GM20431 (cell line): Measurements from ENCODE around the gene EDRF1.

Experiments used
- in situ Hi-C: fragments of 300-500 bp; cut with MseI, MboI; formaldehyde crosslinking; loops from one replicate; pipeline ENCODE4 v1.15.0; 2020; ENCODE audit warnings: low sequenced_read_pairs; ENCODE audit not compliant: unreplicated experiment

Gene EDRF1

GRCh38 chr10:125756853-125757487, 37.5 kb downstream of the EDRF1 start:
- in situ Hi-C loops: no loop called here

- in situ Hi-C loops: no loop called here
These were observed 38.2 kb downstream of the EDRF1 start for GRCh38 chr10:125757742-125758141.

- in situ Hi-C loops: no loop called here
These were observed 42.5 kb downstream of the EDRF1 start for GRCh38 chr10:125761961-125762360.

GRCh38 chr10:125762692-125763648, 43.5 kb downstream of the EDRF1 start:
- in situ Hi-C loops: no loop called here

- in situ Hi-C loops: no loop called here
These were observed 46.3 kb downstream of the EDRF1 start for GRCh38 chr10:125765835-125766234.

GRCh38 chr10:125766511-125766910, 47.0 kb downstream of the EDRF1 start:
- in situ Hi-C loops: no loop called here

GRCh38 chr10:125768219-125768855, 48.8 kb downstream of the EDRF1 start:
- in situ Hi-C loops: no loop called here

- in situ Hi-C loops: no loop called here
These were observed 49.7 kb downstream of the EDRF1 start for GRCh38 chr10:125769175-125769574.

GRCh38 chr10:125770844-125771243, 51.3 kb downstream of the EDRF1 start:
- in situ Hi-C loops: no loop called here

GRCh38 chr10:125772112-125772863, 52.8 kb downstream of the EDRF1 start:
- in situ Hi-C loops: no loop called here

GRCh38 chr10:125772864-125773180, 53.3 kb downstream of the EDRF1 start:
- in situ Hi-C loops: no loop called here

GRCh38 chr10:125773687-125774543, 54.4 kb downstream of the EDRF1 start:
- in situ Hi-C loops: no loop called here

GRCh38 chr10:125774581-125775191, 55.2 kb downstream of the EDRF1 start:
- in situ Hi-C loops: no loop called here

GRCh38 chr10:125775491-125776106, 56.1 kb downstream of the EDRF1 start, which contains the start of gene MMP21:
Gene MMP21 (minus strand): TSS chr10:125775821. CDS start chr10:125775821, 0 bp downstream.
- in situ Hi-C loops: no loop called here

GRCh38 chr10:125777806-125778205, 58.3 kb downstream of the EDRF1 start:
- in situ Hi-C loops: no loop called here

GRCh38 chr10:125778556-125778955, 59.0 kb downstream of the EDRF1 start:
- in situ Hi-C loops: no loop called here

- in situ Hi-C loops: no loop called here
These were observed 60.2 kb downstream of the EDRF1 start for GRCh38 chr10:125779403-125780327.
